ENCODE data around the gene SCAMP3.

Gene SCAMP3

DNA sequence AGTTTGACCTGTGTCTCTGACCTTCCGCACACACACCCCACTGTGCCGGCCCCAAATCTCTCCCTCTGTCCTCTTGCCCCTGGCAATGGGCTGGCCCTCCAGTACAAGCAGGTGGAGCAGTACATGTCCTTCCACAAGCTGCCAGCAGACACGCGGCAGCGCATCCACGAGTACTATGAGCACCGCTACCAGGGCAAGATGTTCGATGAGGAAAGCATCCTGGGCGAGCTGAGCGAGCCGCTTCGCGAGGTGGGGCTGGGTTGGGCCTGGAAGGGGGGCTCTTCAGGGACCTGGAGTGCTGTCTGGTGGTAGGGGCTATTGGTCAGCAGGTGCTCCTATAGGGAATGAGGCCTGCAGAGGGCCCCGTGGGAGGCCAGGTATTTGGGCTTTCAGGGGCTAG is 22.9 kb upstream of the SCAMP3 start:
- no peak for DNase-seq

DNA sequence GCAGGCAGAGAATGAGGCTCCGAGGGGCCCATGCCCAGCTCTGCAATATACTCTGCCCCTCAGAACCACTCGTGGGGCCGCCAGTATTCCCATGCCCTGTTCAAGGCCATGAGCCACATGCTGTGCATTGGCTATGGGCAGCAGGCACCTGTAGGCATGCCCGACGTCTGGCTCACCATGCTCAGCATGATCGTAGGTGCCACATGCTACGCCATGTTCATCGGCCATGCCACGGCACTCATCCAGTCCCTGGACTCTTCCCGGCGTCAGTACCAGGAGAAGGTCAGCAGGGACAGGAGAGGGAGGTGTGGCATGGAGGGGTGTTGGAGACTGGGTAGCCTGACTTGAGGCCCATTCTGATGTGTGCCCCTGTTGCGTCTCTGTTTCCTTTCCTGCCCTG is 22.3 kb upstream of the SCAMP3 start:
- no peak for DNase-seq

DNA sequence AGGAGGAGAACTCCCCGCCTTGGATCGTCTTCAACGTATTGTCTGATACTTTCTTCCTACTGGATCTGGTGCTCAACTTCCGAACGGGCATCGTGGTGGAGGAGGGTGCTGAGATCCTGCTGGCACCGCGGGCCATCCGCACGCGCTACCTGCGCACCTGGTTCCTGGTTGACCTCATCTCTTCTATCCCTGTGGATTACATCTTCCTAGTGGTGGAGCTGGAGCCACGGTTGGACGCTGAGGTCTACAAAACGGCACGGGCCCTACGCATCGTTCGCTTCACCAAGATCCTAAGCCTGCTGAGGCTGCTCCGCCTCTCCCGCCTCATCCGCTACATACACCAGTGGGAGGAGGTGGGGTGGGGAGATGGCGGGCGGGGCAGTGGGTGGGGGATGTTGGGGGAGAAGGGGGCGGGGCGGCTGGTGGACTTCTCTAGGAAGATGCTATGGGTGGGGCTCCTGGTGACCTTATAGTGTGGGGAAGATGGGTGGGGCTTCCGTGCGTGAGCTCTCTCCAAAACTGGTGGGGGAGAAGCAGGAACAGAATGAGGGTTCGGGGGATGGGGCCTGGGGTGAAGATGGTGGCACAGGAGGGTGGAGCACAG is 20.4 kb upstream of the SCAMP3 start:
- no peak for DNase-seq

DNA sequence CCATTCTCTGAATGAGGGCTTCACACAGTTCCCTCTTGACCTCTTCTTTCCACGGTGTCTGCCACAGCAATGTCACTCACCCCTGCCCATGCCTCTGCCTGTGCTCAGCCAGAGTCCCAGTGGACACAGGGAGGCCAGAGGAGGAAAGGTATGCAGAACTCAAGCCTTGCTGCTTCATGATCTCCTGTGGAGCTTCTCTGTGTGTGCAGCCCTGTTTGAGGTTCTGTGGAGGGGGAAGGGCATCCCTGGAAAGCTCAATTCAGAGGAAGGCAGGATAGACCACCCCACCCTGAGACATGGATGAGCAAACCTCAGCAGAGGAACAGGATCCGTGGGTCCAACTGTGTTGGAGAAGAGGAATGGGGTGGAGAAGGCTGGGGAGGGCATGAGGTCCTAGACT is 17.1 kb upstream of the SCAMP3 start:
- no peak for DNase-seq

DNA sequence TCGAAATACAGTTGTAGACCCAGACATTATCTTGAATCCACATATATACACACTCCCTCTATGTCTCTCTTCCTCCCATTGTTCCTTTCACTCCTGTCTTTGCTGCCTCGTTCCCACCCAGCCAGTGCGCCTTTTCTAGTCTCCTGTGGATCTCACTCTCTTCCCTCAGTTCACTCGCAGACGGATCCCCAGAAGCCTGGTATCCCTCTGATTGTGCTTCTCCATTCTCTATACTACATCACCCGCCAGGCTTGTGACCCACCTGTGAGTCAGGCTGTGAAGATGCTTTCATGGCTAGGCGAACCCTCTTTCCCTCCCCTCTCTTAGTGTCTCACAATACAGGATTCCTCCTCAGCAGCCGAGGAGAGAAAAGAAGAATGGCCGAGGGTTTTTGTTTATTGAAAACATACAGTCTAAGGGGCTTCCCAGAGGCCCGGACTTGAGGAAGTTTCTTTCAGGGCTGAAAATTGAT is 16.6 kb upstream of the SCAMP3 start:
- no peak for DNase-seq

DNA sequence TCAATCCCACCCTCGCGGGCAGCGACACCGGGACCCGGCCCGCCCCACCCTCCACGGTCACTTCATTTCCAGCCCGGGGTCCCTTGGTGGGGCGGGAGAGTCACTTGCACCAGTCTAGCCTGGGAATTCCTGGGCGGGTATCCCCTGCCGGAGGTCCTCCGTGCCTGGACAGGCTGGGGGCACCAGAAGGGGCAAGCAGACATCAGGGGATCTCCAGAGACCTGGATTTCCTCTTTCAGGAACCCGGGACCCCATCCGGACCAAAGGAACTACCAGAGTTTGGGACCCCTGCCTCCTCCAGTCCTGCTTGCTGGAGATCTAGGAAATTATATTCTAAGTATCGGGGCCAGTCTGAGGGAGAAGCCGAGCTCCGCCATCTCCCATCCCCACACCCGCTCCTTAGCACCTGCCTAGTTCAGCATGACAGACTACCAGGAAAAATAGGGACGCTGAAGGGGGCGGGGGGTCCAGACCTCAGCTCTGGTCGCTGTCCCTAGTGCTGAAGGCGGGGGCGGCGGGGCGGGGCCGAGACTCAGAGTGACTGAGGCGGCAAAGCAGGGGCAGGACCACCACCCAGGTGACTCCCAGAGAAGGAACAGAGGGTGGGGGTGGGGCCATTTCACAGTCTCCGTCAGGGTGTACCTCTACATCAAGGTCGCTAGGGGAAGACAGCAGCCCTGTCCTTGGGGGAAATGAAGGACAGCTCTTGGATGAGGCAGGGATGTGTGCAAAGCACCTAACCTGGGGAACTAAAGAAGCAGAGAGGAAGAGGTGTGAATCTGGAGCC is 15.9 kb upstream of the SCAMP3 start:
- DNase-seq: peak; percentile 70

DNA sequence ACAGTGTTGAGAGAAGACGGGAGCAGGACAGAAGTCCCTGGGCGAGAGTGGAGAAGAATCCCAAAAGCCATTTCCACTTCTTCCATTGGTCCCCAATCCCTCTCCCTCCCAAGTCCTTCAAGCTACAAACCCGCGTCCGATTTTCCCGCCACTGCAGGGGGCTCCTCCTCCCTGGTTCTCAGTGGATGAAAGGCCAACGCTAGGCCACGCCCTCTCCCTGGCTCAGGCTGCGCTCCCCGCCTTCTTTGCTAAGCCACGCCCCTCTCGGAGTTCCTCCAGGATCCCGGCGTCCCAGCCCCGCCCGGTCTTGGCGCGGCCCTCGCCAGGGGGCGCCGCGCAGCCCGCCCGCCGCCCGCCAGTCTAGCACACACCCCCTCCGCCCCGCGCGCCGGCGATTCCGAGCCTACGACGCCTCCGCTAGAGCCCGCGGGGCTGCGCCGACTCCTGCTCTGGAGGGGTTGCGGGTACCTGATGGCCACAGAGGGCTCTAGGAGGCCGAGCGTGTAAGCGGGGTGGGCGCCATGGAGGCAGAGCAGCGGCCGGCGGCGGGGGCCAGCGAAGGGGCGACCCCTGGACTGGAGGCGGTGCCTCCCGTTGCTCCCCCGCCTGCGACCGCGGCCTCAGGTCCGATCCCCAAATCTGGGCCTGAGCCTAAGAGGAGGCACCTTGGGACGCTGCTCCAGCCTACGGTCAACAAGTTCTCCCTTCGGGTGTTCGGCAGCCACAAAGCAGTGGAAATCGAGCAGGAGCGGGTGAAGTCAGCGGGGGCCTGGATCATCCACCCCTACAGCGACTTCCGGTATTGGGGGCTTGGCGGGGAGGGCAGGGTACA is 15.1 kb upstream of the SCAMP3 start, which contains the start of gene HCN3:
Gene HCN3, plus strand, starts transcription at position 394 of the 832 bp plus-strand sequence. Its CDS starts 128 bp downstream, at position 522.
- peak; percentile 99 for DNase-seq

DNA sequence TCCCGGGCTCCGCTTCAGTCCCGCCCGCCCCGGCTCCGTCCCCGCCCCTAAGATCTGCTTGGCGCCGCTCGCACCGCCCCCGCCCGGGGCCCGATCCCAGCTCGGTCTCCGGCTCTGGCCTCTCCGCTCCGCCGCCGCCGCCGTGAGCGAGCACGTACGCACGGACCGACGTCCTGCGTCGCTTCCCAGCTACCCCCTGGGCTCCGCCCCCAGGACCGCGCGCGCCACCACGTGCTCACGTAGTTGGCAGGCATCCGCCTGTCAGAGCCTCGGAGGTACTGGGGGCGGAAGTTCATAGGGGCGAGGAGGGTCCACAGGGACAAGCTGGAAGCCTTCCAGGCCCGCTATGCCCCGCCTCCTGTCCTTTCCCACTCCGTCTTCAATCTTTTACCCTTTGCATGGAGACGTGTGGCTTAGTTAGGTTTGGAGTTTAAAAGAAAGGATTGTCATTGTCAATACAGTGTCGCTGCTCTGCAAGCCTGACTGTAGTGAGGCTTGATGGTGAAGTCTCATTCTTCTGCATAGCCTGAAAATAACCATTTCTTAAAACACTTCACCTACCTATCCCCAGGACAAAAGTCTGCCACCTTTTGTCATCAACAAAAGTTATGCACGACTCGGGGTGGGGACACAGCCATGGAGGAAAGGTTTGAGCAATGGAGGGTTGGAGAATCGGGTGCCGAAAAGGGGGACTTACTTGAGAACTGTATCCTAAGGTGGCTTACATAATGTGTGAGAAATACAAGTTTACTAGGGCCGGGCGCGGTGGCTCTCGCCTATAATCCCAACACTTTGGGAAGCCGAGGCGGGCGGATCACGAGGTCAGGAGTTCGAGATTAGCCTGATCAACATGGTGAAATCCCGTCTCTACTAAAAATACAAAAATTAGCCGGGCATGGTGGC is 11.4 kb upstream of the SCAMP3 start, which contains the start of gene CLK2:
Gene CLK2, minus strand, starts transcription at position 162 of the 903 bp plus-strand sequence. CDS start 2,527 bp downstream, outside the sequence.
- peak; percentile 92 for DNase-seq

DNA sequence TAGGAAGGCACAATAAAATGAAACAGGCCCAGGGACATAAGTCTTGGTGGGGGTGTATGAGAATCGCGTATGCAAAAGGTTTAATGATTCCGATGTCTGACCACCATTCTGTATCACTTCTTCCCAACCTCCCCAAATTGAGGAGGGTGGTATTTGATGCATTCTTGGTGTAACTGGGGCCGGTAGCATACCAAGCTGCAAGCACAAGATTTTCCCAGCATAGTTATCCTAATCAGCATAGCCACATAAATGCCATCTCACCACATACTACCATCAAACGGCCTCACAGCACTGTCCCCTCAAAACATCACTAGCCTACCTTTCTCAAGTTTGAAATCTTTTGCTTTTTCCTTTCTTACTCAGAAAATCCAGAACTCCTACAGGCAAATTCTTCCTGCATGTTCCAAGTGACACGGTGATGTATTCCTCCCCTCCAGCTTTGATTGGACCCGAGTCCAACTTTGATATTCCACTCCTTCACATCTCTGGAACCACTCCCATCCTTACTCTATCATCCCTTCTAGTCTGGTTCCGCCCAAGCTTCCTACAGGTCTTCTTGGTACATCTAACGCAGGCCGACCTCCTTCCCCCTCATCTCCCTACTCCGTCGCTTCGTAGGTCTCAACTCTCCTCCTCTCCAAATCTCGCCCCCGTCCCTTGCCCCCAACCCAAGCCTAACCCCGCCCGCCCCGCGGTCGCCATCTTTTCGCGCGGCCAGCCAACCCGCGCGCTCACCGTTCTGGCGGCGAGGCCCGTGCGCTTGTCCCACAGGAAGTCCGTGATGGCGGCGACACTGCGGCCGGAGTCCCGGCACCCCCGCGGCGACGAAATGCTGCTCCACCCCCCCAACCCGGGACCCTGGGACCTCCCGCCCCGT is 10.5 kb upstream of the SCAMP3 start:
- no peak for DNase-seq

DNA sequence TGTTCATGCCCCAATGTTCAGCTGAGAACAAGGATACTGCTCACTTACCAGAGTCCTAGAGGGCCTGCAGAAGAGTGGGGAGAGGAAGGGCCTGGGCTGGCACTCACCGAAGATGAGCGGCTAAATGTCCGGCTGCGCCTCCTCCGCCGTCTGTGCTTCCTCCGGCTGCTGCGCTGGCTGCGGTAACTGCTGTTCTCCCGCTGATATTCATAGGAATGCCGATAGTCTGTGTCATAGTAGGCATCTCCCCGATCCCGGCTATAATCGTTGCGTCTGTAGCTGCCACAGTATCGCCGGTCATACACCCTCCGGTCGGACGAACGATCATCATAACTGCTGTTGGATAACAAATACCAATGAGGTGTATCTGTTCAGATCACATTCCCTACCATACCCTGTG is 7.2 kb upstream of the SCAMP3 start:
- no peak for DNase-seq

DNA sequence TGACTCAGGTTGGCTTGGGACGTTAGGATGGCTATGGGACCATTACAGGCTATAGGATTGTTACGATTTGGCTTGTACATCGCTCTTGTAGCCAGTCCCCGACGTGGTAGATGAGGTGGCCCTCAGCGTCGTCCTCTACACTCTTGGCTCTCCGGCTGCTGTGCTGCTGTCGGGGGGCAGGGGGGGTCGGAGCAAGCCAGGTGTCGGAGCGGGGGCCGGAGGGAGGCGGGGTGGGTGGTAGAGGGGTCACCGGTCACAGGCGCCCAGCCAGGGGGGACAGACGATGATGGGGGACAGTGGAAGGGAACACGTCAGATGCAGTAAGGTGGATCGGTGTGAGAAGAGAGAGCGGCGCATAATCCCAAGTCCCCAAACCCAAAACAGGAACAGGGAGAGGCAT is 6.5 kb upstream of the SCAMP3 start:
- no peak for DNase-seq

DNA sequence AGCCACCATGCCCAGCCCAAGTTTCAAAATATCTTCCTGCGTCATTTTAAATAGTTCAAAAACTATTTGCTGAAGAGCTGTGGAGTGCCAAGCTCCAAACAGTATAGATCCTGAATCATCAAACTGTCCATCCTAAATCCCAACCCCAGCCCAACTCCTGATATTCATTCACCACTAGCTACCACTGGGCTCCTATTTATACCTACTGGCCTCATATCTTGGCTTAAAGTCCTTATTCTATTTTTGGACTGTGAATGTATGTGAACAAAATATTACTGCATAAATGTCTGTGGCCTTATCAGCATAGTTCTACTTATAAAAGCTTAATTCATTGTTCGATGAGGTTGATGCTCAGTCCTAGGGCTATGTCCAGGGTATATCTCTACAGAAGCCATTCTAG is 5.2 kb upstream of the SCAMP3 start:
- no peak for DNase-seq

DNA sequence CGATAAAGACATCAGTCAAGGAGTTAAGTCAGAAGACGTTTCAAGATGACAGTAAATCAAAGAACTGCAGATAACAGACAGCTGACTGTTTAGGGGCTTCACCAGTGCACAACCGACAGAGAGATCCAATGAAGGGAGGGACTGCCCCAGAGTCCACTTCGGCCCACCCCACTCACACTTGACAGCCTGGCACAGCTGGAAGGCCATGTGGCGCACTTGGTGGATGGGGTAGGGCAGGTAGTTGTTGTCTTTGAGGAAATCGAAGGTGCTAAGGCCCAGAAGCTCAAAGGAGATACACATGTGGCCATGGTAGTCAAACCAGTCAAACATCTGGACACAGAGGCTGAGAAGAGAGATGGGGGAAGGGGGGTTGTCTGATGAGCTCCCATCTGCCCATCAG is 4.4 kb upstream of the SCAMP3 start:
- no peak for DNase-seq

DNA sequence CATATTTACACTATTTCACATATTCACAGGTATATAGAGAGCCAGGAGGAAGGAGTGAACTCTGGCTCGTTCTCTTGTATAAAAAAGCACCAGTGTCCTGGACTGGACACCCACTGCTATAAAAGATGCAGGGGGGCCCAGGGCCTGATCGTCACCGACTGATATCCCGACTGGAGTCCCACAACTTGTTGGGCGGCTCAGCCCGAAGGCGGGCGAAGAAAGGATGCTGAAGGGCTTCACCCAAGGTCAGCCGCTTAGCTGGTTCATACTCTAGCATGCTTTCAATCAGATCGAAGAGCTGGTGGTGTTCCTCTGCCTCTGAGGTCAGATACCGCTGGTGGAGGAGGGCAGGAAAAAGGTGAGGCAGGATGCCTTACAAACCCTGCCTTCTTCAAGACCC is 907 bp upstream of the SCAMP3 start:
- DNase-seq: no peak

DNA sequence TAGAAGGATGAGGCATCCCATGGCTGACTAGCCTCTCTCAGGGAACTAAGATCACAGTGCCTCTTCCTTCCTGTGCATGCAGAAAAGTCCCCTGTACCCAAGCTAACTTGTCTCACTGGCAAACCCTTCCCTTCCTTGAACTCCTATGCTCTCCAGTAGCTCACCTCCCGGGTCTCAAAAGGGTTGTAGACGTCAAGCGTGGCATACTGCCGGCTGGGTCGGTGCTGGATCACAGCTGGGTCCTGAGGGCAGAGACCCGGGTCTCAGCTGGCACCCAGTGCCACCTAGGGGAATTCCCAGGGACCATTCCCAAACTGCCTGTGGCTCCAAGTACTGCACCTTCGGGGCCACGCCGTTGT is 688 bp downstream of the SCAMP3 start:
- DNase-seq: no peak

DNA sequence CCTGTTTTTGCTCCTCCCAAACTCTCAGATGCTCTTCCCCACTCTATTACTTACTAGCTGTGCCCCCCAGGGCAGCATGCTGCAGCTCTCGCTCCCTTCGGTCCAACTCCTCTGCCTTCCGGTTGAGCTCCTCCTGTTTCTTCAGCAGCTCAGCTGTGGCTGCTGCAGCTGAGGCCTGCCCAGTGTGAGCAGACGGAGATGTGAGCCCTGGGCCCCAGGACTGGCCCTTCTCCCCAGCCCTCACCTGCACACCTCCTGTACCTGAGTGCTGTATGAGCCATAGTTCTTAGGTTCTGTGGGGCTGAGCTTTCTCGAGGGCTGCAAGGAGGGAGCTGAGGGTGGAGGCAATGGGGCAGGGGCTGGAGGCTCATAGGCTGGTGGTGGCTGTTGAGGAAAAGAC is 1.9 kb downstream of the SCAMP3 start:
- no peak for DNase-seq

DNA sequence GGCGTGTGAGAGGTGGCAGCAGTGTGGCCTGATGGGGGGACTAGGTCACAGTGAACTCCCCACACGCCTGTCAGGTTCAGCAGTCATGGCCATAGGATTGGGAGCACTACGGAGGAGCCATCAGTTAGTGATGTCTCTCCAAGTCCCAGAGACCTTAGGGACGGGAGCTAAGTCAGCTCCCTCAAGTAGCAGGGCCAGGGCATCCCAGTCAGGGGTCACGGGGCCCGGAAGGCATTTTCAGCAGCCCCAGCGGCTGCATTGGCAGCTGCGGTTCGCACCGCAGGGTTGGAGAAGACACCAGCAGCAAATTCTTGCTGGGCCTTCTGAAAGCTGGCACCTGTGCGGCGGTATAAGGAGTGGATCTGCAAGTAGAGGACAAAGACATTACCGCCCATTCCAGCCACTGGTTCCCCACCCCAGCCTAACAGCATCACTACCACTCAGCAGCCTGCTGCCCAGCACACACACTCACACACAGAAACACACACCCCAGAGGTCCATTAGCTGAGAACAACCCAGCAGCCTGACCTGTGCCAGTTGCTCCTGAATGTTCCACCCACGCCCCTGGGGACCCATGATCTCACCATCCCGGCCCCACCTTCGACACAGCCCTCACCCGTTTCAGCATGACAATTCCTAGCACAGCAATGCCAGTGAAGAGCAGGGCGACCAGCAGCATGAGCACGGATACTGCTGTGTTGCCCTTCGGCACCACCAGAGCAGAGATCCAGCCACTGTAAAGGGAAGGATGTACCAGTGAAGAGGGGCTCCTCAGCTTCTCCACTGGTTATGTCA is 5.9 kb downstream of the SCAMP3 start:
- DNase-seq: no peak

DNA sequence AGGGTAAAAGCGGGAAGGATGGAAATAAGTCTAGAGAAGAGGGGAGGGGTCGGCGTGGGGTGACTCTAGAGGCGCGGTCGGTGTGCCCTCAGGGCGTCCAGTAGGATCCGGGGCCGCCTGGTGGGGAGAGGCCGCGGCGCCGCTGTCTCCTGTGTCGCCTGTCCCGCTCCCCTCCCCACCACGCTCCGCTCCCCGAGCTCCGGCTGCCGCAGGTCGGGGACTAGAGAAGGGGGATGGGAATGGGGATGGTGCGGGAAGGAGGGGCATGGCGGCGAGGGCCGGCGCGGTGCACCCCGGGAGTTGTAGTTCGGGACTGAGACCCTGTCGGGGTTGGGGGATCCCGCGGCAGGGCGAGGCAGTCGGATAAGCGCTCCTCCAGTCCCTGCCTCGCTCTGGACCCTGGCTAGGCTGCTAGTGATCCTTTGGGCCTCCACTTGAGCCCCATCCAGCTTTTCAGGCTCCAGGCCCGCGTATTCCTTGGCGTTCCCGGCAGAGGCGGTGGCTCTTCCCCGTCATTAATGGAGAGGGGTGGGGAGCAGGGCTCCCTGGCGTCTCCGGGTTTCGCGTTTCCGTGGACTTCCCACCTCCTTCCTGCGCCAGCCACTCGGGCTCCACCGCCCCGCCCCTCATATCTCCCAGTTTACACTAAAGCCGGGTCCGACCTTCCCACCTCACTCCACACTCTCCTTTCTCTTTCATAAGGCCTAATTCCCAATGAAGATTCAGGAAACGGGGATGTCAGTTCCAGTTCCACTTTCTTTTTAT is 6.7 kb downstream of the SCAMP3 start, which contains the start of gene ENTREP3:
Gene ENTREP3, minus strand, starts transcription at position 241 of the 765 bp plus-strand sequence. CDS start 606 bp downstream, outside the sequence.
- peak; percentile 72 for DNase-seq

DNA sequence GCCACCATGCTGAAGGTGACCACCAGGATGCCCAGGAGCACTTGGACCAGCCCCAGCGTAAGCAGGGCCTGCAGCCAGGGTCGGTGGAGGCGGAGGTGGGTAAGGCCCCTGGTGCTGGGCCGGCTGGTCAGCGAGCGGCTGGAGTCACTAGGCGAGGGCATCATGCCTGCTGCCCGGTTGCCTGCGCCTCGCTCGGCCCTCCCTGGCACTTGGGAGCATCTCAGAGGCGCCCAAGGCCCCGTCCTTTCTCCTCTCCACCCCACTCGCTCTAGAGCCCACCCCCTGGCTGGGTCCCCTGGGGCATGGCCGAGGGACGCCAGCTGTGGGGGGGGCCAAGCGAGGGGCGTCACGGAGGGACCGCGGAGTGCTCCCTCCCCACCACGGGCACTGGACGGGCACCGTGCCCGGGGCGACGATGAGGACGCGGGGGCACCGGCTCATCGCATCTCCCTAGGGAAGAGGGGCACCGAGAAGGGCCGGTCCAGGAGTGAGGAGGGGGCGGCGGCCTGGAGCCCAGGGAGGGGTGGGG is 7.4 kb downstream of the SCAMP3 start:
- no peak for DNase-seq

Data from NCI-H187 treated with DMSO at 0.1 percent for 48 hours (cell line).